Forelimb muscle (tissue), 1 donor: ENCODE data around the gene NSUN5. TPM values are rescaled to one million over a fixed set of nuclear protein-coding genes. Genes with fewer than 3 reads are reported as not detected.
"Not testable (repeated sequence)": the region's sequence is repeated elsewhere in the genome, so short reads cannot be mapped to it uniquely, and the experiment has no call there.

Source experiments
- DNase-seq: peaks from one replicate; pipeline ENCODE4 v3.0.0-alpha.2; 2013; ENCODE audit warnings: low read depth
- polyA plus RNA-seq: library from polyadenylated mRNA; unstranded; fragments of 120-200 nt; gene quantifications from one replicate; pipeline ENCODE4 v1.2.1, GENCODE V29; 2013; ENCODE audit not compliant: insufficient read length

Gene NSUN5
- polyA plus RNA-seq: 21.1 TPM

DNA sequence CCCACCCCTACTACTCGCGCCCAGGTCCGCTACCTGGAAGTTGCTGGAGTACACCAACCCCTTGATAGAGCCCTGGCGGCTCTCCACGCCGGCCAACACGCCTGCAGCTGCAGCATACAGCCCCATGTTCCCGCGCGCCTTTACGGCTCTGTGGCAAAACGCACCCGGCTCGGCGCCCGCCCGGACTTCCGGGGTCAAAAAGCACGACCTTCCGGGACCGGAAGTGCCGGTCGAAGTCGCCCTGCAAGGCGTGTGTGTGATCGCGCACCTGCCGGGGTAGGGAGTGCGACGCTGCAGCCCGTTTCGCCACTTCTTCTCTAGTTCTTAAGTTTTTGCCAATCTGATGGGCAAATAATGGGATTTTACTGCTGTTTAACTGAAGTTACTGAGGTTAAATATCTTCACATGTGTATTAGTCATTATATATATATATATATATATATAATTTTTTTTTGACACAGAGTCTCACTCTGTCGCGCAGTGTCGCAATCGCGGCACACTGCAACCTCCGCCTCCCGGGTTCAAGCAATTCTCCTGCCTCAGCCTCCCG, at the start of gene NSUN5:
NSUN5 (minus strand) TSS at position 162 of the 550 bp plus-strand sequence; CDS start at position 126, 36 bp downstream.
- peak; percentile 28 for DNase-seq

DNA sequence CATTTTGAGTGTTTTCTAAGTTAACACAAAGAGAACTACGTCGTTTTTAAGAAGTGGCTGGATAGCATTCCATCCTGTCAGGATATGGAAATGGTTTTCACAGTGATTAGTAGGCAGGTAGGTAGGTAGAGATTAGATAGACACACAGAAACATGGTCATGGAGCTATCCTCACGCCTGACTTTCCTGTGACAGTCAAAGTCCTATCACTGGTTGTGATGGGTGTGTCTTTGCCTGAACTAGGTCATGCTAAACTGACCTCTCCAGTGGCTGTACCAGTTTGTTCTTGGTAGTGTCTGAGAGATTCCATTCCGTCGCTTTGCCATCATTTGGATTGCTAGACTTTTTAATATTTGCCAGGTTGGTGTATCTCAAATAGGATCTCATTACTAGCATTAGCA, 47.5 kb upstream of the NSUN5 start:
- DNase-seq: no peak

- no peak for DNase-seq
These were observed 46.2 kb upstream of the NSUN5 start for GRCh38 chr7:73354821-73355220.

GRCh38 chr7:73354196-73354595, 45.6 kb upstream of the NSUN5 start:
- DNase-seq: no peak

DNA sequence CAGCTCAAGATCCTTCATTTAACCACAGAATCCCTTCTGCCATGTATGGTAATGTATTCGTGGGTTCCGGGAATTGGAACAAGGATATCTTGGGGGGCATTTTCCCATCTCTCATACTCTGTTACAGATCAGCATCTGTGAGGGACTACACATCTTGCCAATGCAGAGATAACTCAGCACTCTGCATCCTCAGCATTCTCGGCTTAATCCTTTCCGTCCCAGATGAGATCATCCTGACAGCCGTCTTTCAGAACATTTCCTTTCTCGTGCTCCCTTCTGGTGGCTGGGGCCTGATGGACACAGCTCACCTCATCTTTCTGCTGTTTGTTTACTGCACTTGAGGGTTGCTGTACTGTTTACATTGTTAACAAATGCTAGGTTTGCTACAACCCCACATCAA, 44.6 kb upstream of the NSUN5 start:
- DNase-seq: no peak

DNA sequence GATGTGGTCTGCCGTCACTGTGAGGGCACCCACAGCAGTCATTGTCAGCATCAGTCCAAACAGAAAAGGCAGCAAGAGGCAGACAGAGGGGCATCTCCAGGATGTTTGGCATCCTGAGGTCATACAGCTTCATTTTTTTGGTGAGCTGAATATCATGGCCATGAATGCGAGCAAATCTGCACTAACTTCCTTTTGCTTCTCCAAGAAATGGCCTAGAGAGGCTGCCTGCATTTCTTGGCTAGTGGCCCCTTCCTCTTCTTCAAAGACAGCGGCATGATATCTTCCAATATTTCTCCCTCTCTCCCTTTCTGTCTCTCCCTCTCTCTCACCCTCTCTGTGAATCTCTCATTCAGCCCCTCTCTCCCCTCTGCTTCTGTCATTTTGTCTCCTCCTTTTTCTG, 44.2 kb upstream of the NSUN5 start:
- DNase-seq: no peak

DNA sequence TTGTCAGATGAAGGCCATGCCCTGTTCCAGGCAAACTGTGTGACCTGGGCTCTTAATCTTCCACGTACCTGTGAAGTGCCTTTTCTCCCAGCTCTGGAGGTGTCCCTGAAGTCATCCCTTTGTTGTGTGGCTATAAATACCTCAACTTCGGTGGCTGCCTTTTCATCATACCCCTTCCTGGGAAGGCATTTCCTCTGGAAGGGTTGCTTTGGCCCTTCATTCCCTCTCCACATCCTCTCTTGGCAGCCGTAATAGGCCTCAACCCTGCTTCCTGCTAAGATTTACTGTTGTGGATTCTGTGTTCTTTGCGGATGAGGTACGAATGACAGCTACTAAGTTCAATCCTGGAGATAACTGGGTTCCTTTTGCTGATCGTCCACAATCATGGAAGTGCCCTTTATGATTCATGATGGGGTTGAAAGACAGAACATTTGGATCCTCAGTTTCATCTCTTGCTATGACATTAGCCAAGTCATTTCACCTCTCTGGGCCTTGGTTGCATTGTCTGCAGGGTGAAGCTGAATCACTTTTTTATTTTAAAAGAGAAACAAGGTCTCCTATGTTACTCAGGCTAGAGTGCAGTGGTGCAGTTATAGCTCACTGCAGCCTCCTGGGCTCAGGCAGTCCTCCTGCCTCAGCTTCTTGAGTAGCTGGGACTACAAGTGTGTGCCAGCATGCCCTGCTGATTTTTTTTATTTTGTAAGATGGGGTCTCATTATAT, 43.0 kb upstream of the NSUN5 start:
- no peak for DNase-seq

GRCh38 chr7:73350306-73351068, 41.9 kb upstream of the NSUN5 start:
- DNase-seq: no peak

- no peak for DNase-seq
These were observed 41.1 kb upstream of the NSUN5 start for GRCh38 chr7:73349763-73350162.

GRCh38 chr7:73345951-73346350, 37.3 kb upstream of the NSUN5 start:
- no peak for DNase-seq

GRCh38 chr7:73345538-73345937, 36.9 kb upstream of the NSUN5 start:
- DNase-seq: no peak

GRCh38 chr7:73343671-73344380, 35.2 kb upstream of the NSUN5 start:
- no peak for DNase-seq

- DNase-seq: peak; percentile 51
These were observed 34.0 kb upstream of the NSUN5 start for GRCh38 chr7:73342645-73343044.

DNA sequence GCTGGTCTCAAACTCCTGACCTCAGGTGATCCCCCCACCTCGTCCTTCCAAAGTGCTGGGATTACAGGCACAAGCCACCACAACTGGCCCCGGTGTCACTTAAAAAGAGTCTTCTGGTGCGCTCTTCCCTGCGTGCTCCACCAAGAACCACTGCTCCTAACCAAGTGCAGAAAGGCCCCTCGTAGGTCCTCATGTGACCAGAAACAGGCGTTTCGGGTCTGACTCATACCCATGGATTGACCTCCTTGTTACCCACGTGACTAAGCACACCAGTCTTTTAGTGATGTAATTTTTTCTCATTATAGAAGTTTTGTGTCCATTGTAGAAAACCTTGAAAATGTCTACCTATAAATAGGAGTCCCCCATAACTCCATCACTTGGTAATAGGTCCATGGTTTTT, 33.3 kb upstream of the NSUN5 start:
- no peak for DNase-seq

GRCh38 chr7:73340514-73340913, 31.9 kb upstream of the NSUN5 start:
- no peak for DNase-seq

- DNase-seq: no peak
These were observed 29.7 kb upstream of the NSUN5 start for GRCh38 chr7:73338321-73338720.

DNA sequence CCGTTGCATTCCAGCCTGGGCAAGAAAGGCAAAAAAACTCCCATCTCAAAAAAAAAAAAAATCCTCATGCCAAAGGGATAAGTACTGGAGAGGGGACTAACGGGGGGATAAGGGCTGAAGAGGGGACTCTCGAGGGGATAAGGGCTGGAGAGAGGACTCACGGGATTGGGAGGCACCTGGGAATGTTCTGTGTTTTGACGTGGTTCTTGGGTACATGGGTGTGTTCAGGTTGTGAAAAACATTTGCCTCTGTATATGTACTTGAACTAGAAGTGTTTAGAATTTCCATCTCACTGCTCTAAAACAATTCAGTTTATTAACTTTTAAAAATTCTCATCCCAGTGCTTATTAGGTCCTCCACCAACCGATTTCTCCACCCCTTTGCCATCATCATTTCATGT, 23.8 kb upstream of the NSUN5 start:
- no peak for DNase-seq

DNA sequence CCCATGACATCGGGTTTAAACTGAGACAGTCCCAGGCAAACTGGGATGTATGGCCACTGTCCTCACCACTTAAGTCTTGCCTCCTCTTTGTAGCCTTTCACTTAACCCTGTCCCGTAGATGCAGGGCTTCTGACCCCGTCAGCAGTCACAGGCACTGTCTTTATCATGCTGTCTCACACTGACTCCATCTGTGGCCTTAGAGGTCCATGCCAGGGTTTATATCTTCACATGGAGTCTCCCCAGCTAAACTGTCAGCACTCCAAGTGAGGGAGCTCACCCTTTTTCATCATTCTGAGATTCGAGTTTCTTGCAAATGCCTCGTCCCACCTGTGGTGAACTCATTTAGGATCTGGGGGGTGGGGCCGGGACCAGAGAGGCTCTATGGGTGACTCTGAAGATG, 22.1 kb upstream of the NSUN5 start:
- no peak for DNase-seq

DNA sequence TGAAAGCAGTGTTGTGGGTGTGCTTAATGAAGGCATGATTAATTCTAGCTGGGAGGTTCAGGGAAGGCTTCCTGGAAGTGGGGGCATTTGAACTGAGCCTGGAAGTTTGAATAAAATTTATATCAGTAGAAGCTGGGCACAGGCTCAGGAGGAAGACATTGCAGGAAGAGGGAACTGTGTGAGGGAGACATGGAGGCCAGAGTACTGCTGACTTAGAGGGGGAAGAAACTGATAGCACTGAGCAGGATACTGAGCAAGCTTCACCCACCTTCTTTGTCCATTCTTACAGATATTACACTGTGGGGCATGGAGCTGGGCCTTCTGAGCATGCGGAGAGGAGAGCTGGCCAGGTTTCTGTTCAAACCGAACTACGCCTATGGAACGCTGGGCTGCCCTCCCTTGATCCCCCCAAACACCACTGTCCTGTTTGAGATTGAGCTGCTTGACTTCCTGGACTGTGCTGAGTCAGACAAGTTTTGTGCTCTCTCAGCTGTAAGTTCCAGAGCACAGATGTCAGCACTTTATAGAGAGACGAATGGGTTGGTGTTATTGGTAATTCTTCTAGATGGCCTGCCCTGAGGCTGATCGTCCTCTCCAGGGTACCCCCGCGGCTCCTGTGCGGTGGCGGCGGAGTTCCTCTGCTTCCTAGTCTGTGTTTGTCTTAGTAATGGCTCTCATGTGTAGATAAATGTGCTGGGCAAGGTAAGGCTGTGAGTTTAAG, 21.4 kb upstream of the NSUN5 start:
- DNase-seq: no peak

- no peak for DNase-seq
These were observed 20.1 kb upstream of the NSUN5 start for GRCh38 chr7:73328696-73329095.

- DNase-seq: not testable (repeated sequence)
These were observed 19.3 kb upstream of the NSUN5 start, which contains the start of the genes FKBP6 and TRIM50 for GRCh38 chr7:73327922-73328321. Gene FKBP6 (plus strand): TSS chr7:73328161. CDS start chr7:73328429, 268 bp downstream. Gene TRIM50 (minus strand): TSS chr7:73328082. CDS start chr7:73324787, 3,295 bp downstream.
